Activated naive CD8-positive, alpha-beta T cell treated with anti-CD3 and anti-CD28 coated beads, Interleukin-2, amount 50 U/mL, for 24 hours (primary cell): ENCODE data around the gene ETNPPL.

ENCODE experiments used
- ATAC-seq: fragments of 150-1000 bp; cut with Tn5 transposase; one replicate; pipeline ENCODE4 v1.10.0; 2021
- DNase-seq: peaks from one replicate; pipeline ENCODE4 v3.0.0; 2021
- H3K27ac Mint-ChIP-seq: one replicate; pipeline ENCODE4 v1.8.0; 2021; ENCODE audit warnings: mild to moderate bottlenecking, mixed read lengths
- H3K27me3 Mint-ChIP-seq: one replicate; pipeline ENCODE4 v1.8.0; 2021; ENCODE audit warnings: mixed read lengths
- H3K36me3 Mint-ChIP-seq: one replicate; pipeline ENCODE4 v1.8.0; 2021; ENCODE audit warnings: low read depth, mixed read lengths
- H3K4me1 Mint-ChIP-seq: one replicate; pipeline ENCODE4 v1.8.0; 2021; ENCODE audit warnings: mixed read lengths
- H3K4me3 Mint-ChIP-seq: one replicate; pipeline ENCODE4 v1.8.0; 2021; ENCODE audit warnings: mild to moderate bottlenecking, moderate library complexity, mixed read lengths
- H3K9me3 Mint-ChIP-seq: one replicate; pipeline ENCODE4 v1.8.0; 2021; ENCODE audit warnings: mixed read lengths

ETNPPL gene

GRCh38 chr4:108777388-108777787 lies 14.5 kb upstream of the ETNPPL start:
- DNase-seq (no peak), ATAC-seq (no peak)
- no peak overlapping the region for H3K27ac Mint-ChIP-seq
- peaks cover 8% of the 10 kb centered on the region for H3K27me3 Mint-ChIP-seq
- no peak overlapping the region for H3K4me3 Mint-ChIP-seq
- H3K9me3 Mint-ChIP-seq: no peaks in the 10 kb centered on the region
- no peaks in the 10 kb centered on the region for H3K36me3 Mint-ChIP-seq
- H3K4me1 Mint-ChIP-seq: no peaks in the 10 kb centered on the region

- Mint-ChIP-seq H3K36me3 (no peaks in the 10 kb centered on the region), H3K4me1 (no peaks in the 10 kb centered on the region), H3K9me3 (no peaks in the 10 kb centered on the region), H3K27ac (no peak overlapping the region), H3K27me3 (peaks cover 9% of the 10 kb centered on the region), H3K4me3 (no peak overlapping the region)
- no peak for ATAC-seq
- no peak for DNase-seq
Measured at GRCh38 chr4:108775921-108776320, 13.1 kb upstream of the ETNPPL start.

GRCh38 chr4:108774809-108775530 lies 12.1 kb upstream of the ETNPPL start:
- no peak overlapping the region for H3K27ac Mint-ChIP-seq

GRCh38 chr4:108772402-108772801 lies 9.5 kb upstream of the ETNPPL start:
- Mint-ChIP-seq H3K4me1 (no peaks in the 10 kb centered on the region), H3K9me3 (no peaks in the 10 kb centered on the region), H3K27ac (no peak overlapping the region), H3K4me3 (no peak overlapping the region), H3K36me3 (no peaks in the 10 kb centered on the region), H3K27me3 (peaks cover 5% of the 10 kb centered on the region)
- no peak for ATAC-seq
- DNase-seq: no peak

More at GRCh38 chr4:108774809-108775530, 12.1 kb upstream of the ETNPPL start:
- Mint-ChIP-seq H3K36me3 (no peaks in the 10 kb centered on the region), H3K27me3 (peaks cover 9% of the 10 kb centered on the region), H3K4me3 (no peak overlapping the region), H3K4me1 (no peaks in the 10 kb centered on the region), H3K9me3 (no peaks in the 10 kb centered on the region)
- DNase-seq: no peak
- no peak for ATAC-seq

DNA sequence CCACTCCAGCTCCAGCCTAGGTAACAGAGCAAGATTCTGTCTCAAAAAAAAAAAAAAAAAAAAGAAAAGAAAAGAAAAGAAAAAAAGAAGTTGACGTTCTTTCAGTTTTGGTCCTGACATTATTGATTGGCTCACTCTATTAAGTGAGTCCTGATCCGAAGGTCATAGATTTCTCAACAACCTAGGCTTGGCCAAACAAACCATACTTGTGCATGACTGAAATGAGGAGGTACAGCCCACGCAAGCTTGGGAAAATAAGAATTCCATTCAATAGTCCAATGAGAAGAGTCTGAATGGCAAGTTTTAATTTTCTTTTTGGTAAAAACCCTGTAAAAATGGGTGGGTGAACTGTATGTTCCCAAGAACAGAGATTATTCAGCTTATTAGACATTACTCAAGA lies 3.2 kb upstream of the ETNPPL start:
- no peak overlapping the region for H3K27ac Mint-ChIP-seq
- H3K4me1 Mint-ChIP-seq: peaks cover 10% of the 10 kb centered on the region
- ATAC-seq (no peak), DNase-seq (no peak)
- peaks cover 41% of the 10 kb centered on the region for H3K27me3 Mint-ChIP-seq
- no peak overlapping the region for H3K4me3 Mint-ChIP-seq
- no peaks in the 10 kb centered on the region for H3K9me3 Mint-ChIP-seq
- peaks cover 5% of the 10 kb centered on the region for H3K36me3 Mint-ChIP-seq

- Mint-ChIP-seq H3K9me3 (no peaks in the 10 kb centered on the region), H3K27ac (no peak overlapping the region), H3K36me3 (peaks cover 5% of the 10 kb centered on the region), H3K4me1 (peaks cover 10% of the 10 kb centered on the region), H3K4me3 (no peak overlapping the region), H3K27me3 (peaks cover 54% of the 10 kb centered on the region)
- ATAC-seq (no peak), DNase-seq (no peak)
Measured at GRCh38 chr4:108763986-108764385, 1.1 kb upstream of the ETNPPL start.

DNA sequence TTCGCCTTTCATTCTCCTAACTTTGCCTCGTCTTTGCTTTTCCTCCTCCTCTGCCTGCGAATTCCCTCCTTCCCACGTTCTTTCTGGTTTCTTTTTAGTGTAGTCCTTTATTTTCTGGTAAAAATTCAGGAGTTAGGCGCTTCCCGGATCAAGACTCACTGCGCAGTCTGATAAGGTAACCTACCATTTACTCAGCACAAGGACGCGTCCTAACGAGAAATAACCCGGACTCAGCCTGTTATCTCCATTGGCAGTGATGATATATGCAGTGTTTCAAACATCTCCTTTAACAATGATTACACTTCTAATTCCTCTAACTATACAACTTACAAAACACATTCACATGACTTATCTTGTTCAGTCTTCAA lies 357 bp upstream of the ETNPPL start:
- no peaks in the 10 kb centered on the region for H3K9me3 Mint-ChIP-seq

DNA sequence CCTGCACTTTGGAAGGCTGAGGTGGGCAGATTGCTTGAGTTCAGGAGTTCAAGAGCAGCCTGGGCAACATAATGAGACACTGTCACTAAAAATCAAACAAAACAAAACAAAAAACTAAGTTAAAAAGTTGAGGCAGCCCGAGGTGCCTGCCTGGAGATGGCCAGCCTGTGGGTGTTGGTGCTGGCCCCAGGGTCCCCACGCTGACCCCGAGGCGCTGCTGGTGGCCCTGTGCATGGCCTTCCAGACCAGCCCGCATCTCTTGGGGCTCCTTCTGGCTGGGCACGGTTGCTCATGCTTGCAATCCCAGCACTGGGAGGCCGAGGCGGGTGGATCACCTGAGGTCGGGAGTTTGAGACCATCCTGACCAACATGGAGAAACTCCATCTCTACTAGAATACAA lies 4.4 kb downstream of the ETNPPL start:
- H3K4me3 Mint-ChIP-seq: no peak overlapping the region
- H3K36me3 Mint-ChIP-seq: peaks cover 2% of the 10 kb centered on the region
- H3K9me3 Mint-ChIP-seq: no peaks in the 10 kb centered on the region
- H3K4me1 Mint-ChIP-seq: peaks cover 10% of the 10 kb centered on the region
- no peak overlapping the region for H3K27ac Mint-ChIP-seq
- ATAC-seq (no peak), DNase-seq (no peak)
- peaks cover 36% of the 10 kb centered on the region for H3K27me3 Mint-ChIP-seq

More for the DNA sequence above, 357 bp upstream of the ETNPPL start:
- Mint-ChIP-seq H3K36me3 (peaks cover 5% of the 10 kb centered on the region), H3K4me1 (peaks cover 10% of the 10 kb centered on the region), H3K27ac (no peak overlapping the region), H3K4me3 (peak overlapping the region; percentile 77), H3K27me3 (peaks cover 55% of the 10 kb centered on the region)
- ATAC-seq: no peak
- DNase-seq: no peak

DNA sequence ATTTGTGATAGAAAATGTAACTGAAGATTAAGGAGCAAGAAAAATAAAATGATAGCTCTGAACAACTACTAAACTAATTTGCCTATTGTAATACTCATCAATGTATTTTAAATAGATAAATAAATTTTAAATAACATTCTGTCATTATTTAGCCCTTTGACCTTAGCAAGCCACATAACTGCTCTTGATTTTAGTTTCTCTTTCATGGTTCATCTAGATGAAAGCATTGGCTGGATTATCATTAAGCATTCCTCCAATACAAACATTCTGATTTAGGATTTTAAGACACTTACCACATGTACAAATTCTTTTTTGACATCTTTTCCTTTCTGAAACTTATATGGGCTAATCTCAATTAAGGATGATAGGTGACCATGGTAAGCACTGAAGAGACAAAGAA lies 8.5 kb downstream of the ETNPPL start:
- ATAC-seq (no peak), DNase-seq (no peak)
- Mint-ChIP-seq H3K27ac (no peak overlapping the region), H3K36me3 (no peaks in the 10 kb centered on the region), H3K27me3 (peaks cover 4% of the 10 kb centered on the region), H3K9me3 (no peaks in the 10 kb centered on the region), H3K4me3 (no peak overlapping the region), H3K4me1 (no peaks in the 10 kb centered on the region)

- Mint-ChIP-seq H3K9me3 (no peaks in the 10 kb centered on the region), H3K4me1 (peaks cover 2% of the 10 kb centered on the region), H3K36me3 (no peaks in the 10 kb centered on the region), H3K27ac (no peak overlapping the region), H3K4me3 (no peak overlapping the region), H3K27me3 (peaks cover 1% of the 10 kb centered on the region)
- DNase-seq (no peak), ATAC-seq (no peak)
Measured at GRCh38 chr4:108751321-108751720, 11.5 kb downstream of the ETNPPL start.

DNA sequence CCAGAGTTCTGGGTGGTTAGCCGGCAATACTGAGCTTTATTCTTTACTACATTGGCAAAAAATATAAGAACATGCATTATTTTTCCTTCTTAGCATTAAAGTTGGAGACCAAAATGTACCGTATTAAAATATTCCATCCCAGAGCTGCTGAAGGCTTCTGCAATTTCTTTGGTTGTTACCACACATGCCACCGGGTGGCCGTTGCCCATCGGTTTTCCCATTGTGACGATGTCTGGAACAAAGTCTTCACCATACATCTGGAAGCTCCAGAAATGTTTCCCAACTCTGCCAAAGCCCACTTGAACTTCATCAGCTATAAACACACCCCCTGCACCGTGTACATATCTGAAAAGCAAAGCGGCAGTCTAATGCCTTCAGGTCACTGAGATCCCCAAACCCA lies 13.7 kb downstream of the ETNPPL start:
- no peaks in the 10 kb centered on the region for H3K36me3 Mint-ChIP-seq
- H3K4me3 Mint-ChIP-seq: no peak overlapping the region
- no peak for DNase-seq
- peaks cover 5% of the 10 kb centered on the region for H3K4me1 Mint-ChIP-seq
- peaks cover 1% of the 10 kb centered on the region for H3K27me3 Mint-ChIP-seq
- no peak for ATAC-seq
- no peaks in the 10 kb centered on the region for H3K9me3 Mint-ChIP-seq
- H3K27ac Mint-ChIP-seq: no peak overlapping the region

GRCh38 chr4:108746511-108746910 lies 16.3 kb downstream of the ETNPPL start:
- Mint-ChIP-seq H3K4me1 (peaks cover 5% of the 10 kb centered on the region), H3K36me3 (no peaks in the 10 kb centered on the region), H3K9me3 (no peaks in the 10 kb centered on the region), H3K27me3 (peaks cover 1% of the 10 kb centered on the region), H3K27ac (no peak overlapping the region), H3K4me3 (no peak overlapping the region)
- no peak for ATAC-seq
- no peak for DNase-seq

DNA sequence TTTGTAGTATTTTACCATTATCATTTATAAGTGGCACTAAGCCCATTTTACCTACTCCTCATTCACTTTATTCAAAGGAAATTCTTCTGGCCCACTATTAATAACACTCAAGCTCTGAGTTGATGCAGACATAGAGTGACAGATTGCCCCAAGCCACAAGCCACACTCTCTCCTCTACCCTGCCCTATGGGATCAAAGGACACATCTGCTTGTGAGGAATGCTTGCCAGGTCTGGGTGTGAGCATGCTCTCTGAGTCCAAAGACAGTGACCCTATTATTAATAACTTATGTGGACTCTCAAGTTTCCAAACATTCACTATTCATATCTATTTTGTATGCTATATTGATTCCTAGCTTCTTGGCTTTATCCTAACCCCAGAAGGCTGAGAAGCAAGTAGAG lies 18.5 kb downstream of the ETNPPL start:
- DNase-seq (no peak), ATAC-seq (no peak)
- no peaks in the 10 kb centered on the region for H3K27me3 Mint-ChIP-seq
- no peak overlapping the region for H3K4me3 Mint-ChIP-seq
- H3K4me1 Mint-ChIP-seq: peaks cover 5% of the 10 kb centered on the region
- H3K36me3 Mint-ChIP-seq: no peaks in the 10 kb centered on the region
- no peaks in the 10 kb centered on the region for H3K9me3 Mint-ChIP-seq
- peak overlapping the region; percentile 56 for H3K27ac Mint-ChIP-seq

DNA sequence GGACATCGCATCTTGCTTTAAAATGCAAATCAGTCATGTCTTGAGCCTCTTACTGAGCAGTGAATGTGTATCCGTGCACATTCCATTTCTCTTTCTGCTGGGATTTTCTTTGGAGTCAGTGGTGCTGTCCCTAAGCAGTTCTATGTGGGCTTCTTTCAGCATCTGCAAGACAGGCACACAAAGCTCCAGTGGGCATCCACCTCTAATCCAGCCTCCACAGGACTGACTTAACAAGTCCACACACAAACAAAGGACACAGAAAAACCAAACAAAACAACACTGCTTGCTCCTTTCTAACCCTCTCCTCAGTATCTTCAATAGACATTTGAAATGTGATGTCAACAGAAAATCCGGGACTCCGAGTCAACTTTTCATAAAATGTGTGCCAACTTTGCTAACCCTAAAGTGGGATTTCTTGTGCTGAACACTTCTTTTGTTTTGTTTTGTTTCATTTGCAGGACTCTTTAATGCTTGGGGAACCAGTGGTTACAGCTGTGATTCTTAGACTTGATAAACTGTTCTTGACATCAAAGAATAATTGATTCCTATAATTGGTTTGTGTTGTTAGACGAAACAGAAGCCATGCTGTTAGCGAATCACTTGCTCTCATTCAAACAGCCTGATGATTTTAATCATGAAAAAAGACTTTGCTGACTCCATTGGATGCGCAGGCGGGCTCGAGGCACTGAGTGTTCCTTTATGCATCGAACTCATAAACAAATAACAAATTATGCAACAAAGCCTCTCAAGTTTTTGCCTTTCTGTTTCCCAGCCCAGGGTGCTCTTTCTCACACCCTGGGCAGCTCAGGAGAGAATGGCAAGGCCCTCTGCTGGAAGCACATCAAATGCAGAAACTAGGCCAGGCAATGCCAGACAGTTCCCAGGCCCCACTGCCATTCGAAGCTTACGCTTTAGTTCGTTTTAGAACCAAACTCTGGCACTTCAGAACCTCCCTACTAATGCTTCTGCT lies 20.1 kb downstream of the ETNPPL start:
- DNase-seq: no peak
- ATAC-seq: no peak
- H3K27ac Mint-ChIP-seq: no peak overlapping the region
- peaks cover 2% of the 10 kb centered on the region for H3K27me3 Mint-ChIP-seq
- no peak overlapping the region for H3K4me3 Mint-ChIP-seq
- no peaks in the 10 kb centered on the region for H3K36me3 Mint-ChIP-seq
- H3K4me1 Mint-ChIP-seq: peaks cover 5% of the 10 kb centered on the region
- no peaks in the 10 kb centered on the region for H3K9me3 Mint-ChIP-seq
